GM19324 (cell line): ENCODE data around the gene NUDCD3.
"Not testable (repeated sequence)": the region's sequence is repeated elsewhere in the genome, so short reads cannot be mapped to it uniquely, and the experiment has no call there.

ENCODE experiments used
- ATAC-seq: cut with Tn5 transposase; IDR thresholded peaks from one replicate; pipeline ENCODE4 v1.9.1; 2021; ENCODE audit warnings: mild to moderate bottlenecking, moderate library complexity; ENCODE audit not compliant: unreplicated experiment, low FRiP score

NUDCD3 gene

GRCh38 chr7:44519546-44519945 lies 29.1 kb upstream of the NUDCD3 start:
- no peak for ATAC-seq

- ATAC-seq = no peak
These were observed 28.3 kb upstream of the NUDCD3 start for GRCh38 chr7:44518761-44519160.

DNA sequence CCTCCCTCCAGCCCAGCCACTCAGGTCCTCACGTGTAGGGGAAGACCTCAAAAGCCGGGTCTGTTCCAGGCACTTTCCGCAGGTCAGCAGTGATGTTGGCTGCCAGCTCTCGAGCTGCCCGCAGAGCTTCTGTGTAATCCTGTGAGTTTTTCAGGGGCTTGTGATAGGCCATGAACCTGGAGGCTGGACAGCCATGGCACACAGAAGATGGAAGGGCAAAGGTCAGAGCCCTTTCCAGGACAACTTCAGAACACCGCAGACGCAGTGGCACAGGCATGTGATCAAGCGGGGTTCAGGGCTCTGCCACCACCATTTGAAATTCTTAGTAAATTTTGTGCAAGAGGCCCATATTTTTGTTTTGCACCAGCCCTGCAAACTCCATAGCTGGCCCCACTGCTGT lies 26.7 kb upstream of the NUDCD3 start:
- no peak for ATAC-seq

DNA sequence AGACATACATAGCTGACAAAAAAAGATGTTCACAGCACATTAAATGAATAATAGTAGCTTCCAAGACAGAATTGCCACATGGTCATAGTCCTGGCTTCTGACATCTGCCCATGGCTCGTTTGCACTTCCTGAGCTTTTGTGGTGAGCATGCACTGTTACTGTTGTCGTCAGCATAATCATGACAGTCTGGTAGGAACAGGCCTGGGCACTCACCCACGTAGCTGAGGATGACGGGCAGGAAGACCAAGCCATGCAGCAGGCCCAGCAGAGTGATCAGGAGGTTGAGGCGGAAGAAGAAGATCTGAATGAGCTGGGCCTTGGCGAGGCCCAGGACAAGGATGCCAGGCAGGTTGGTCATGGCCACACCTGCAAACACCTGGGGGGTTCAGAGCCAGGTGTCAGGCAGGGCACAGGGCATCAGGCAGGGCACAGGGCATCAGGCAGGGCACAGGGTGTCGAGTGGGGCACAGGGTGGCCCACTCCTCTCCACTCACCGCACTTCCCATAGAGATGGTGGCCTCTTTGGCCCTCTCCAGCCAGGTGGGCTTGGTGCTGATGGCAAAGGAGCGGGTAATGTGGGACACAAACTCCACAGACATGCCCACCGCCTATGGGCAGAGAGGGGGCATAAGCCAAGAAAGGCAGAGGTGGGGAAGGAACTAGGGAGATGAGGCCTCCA lies 25.3 kb upstream of the NUDCD3 start:
- no peak for ATAC-seq

DNA sequence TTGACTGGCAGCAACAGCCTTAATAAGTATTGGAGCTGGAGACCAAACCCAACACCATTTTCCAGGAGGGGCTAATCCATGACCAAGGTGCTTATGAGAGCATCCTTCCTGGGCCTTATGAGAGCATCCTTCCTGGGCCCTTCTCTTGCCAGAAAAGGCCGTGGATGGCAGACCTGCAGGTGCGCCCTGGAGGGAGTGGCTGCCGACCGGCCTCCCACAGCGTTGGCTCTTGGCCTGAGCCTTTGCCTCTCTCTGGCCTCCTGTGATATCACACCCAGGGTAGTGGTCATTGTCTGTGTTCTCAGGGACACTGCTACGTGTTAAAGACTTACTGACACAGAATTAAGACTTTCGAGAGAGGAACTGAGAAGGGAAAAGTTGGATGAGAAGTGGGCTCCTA lies 22.3 kb upstream of the NUDCD3 start:
- no peak for ATAC-seq

DNA sequence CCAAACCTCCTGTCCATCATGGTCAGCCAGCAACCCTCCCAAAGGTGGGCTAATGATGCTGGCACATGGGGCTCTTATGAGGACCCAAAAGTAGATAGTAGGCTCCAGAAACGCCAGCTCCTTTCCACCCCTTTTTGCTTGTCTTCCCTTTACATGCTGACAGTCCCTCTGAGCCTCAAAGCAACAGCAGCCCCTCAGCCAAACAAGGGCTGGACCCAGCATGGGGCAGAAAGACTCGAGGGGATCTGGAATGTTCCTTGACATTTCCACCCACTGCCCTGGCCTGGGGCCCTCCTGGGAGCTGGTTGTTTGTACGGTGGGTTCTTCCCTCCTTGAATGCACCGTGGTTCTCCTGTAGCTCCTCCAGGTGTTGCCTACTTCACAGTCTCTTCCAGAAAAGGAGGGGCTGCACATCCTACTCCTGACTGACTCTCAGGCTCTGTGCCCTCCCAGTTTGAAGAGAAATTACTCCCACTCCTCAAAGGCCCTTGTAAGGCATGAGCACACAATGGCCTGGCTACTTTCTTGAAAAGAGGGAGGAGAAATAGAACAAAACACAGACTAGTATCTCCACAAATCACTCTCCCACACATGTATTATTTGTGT lies 21.5 kb upstream of the NUDCD3 start:
- no peak for ATAC-seq

DNA sequence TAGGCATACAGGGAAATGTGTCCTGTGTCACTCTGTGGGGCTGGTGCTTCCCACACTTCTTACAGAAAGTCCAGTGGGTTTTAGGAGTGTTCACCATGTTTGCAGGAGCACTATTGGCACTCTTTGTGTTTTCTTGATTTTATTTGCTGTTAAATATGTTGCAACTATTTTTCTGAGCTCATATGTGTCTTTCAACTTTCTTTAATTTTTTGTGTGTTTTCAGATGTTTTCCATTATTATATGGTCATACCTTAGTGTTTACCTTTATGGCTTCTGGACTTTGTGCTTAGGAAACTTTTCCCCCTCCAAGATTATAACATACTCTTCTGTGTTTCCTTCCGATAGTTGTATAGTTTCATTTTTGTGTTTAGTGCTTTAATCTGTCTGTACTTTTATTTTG lies 20.8 kb upstream of the NUDCD3 start:
- ATAC-seq = no peak

- ATAC-seq = no peak
These were observed 18.0 kb upstream of the NUDCD3 start for GRCh38 chr7:44508328-44509030.

DNA sequence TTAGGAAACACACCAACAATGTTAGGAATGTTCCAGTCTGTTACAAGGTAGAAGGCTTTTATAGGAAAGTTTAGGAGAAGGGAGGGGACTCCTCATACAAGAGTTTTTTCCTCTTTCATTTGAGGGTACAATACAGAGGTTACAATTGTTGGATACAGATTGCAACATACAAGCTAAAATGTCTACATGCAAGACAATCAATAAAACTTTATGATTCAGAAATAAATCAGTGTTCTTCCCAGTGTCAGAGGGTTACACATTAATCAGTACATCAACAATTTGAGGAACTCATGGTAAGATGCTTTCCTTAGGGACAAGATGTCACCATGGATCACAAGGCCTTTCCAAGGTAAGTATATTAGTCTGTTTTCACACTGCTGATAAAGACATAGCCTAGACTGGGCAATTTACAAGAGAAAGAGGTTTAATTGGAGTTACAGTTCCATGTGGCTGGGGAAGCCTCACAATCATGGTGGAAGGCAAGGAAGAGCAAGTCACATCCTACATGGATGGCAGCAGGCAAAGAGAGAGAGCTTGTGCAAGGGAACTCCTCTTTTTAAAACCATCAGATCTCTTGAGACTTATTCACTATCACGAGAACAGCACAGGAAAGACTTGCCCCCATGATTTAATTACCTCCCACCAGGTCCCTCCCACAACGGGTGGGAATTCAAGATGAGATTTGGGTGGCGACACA lies 16.3 kb upstream of the NUDCD3 start:
- not testable (repeated sequence) for ATAC-seq

GRCh38 chr7:44505595-44505994 lies 15.1 kb upstream of the NUDCD3 start:
- ATAC-seq = no peak

DNA sequence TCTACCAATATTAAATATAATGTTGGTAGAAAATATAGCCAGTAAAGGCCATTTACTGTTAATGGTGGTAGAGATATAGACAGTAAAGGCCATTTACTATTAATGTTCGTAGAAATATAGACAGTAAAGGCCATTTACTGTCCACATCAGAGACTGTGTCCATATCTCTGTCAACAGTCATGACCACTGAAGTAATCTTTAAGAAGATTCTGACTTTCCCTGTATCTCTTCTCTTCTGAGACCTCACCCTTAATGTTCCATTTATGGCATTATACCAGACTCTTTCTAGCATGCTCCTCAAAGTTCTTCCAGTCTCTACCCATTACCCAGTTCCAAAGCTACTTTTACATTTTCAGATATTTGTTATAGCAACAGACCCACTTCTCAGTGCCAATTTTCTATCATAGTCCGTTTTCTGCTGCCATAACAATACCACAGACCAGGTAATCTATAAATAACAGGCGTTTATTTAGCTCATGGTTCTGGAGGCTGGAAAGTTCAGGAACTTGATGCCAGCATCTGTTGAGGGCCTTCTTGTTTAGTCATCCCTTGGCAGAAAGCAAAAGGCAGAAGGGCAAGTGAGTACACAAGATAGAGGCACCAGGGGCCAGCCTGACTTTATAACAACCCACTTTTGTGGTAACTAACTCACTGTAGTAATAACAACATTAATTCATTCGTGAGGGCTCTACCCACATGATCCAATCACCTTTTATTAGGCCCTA lies 7.9 kb upstream of the NUDCD3 start:
- no peak for ATAC-seq

- no peak for ATAC-seq
These were observed 6.9 kb upstream of the NUDCD3 start for GRCh38 chr7:44497155-44498027.

GRCh38 chr7:44496385-44496784 lies 5.9 kb upstream of the NUDCD3 start:
- no peak for ATAC-seq

DNA sequence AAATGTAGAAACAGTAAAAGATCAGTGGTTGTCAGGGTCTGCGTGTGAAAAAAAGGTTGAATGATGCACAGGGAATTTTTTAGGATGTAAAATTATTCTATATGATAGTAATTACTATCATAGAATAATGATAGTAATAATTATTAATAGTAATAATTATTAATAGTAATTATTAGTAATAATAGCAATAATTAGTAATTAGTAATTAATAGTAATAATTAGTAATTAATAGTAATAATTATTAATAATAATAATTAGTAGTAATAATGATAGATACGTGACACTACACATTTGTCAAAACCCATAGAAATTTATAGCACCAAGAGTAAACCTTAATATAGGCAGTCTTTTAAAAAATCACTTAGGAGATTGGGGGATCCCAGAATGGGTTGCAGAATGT lies 4.5 kb upstream of the NUDCD3 start:
- no peak for ATAC-seq

DNA sequence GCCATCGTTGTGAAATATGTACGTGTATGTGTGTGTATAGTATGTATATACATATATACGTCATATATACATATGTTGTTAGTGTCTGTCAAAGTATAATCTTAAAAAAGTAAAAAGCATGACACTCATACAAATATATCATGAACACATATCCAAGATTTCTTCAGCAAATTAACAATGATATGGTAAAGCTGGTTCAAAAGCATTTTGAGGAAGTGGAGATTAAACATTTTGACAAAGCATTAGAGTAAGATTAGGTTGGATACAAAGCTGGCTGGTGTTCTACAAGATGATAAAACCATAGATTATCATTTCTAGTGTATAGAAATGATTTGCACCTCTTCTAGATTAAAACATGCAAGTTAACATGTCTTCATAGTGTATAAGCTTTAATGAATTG lies 771 bp upstream of the NUDCD3 start:
- no peak for ATAC-seq

DNA sequence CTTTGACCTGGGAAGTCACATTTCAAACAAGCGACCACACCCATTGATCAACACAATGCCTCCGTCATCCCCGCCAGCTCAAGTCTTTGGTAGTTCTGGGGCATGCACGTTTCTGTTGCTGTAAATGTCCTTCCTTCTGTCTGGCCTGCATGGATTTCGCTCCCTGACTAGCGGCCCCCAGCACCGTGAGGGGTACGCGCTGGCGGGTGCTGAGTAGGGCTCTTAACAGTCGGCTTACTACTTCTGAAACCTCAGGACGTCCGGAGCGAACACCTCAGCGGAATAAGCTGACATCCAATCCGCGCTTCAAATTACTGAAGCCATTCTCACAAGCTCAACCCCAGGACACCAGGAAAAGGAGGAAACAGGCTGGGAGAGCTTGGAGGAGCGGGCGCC lies 505 bp downstream of the NUDCD3 start:
- ATAC-seq = peak; percentile 23

DNA sequence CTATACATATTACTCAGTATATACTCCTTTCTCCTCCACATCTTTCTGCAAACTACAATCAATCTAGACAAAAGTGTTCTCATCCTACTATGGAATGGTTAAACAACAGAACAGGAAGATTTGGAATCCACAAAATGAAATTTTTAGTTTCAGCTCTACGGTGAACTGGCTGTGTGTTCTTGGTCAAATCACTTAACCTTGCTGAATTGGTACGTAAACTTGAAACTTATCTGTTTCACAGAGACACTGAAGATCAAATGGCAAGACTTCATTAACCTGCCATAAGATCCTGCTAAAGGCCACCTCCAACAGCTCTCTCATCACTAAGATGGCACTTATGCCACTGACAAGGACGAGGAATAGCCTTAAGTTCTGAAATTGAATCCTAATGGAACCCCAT lies 1.5 kb downstream of the NUDCD3 start:
- ATAC-seq = no peak

DNA sequence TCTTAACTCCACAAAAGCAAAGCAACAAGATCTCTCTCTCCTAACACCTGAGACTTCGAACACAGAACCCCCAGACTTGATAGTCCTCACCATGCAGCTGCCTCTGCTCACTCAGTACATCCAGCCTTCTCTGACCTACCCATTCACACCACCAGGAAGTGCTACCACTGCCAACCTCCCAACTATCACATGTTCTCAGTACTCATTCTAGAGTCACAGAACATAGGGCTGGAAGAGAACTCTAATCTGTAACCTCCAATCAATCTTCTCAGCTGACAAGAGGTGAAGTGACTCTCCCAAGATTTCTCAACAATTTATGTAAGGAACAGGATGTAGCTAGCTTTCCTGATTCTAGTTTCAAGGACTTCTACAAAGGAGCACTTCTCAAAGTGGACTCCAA lies 3.8 kb downstream of the NUDCD3 start:
- ATAC-seq = no peak

DNA sequence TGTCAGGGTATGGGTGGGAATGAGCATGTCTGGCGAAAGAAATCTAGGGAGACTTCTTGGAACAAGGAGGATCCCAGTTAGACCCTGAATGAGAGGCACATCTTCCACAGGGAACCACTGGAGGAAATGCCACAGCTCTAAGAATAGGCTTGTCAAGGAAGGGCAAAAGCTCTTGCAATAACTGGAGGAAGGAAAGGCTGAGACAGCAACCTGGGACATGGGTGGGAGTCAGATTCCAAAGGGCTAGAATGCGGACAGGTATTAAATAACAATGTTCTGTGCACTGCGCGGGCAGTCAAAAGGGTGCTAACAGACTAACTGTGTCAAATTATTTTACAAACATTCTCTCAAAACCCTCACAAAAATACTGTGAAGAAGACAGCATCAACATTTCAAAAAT lies 4.5 kb downstream of the NUDCD3 start:
- no peak for ATAC-seq
